Right cardiac atrium (tissue), 5 donors: ENCODE data around the gene SULT2B1. TPM values are rescaled to one million over a fixed set of nuclear protein-coding genes. Genes with fewer than 3 reads are reported as not detected.
"Not testable (repeated sequence)": the region's sequence is repeated elsewhere in the genome, so short reads cannot be mapped to it uniquely, and the experiment has no call there.

Experiments used
- ATAC-seq, 2 donors: fragments of 200-7000 bp; cut with Tn5 transposase; one replicate each; pipeline versions ENCODE4 v1.8.0 to v1.9.1; 2020; ENCODE audit warnings: moderate library complexity in 2 of 2, mild to moderate bottlenecking in 1 of 2
- DNase-seq, 3 donors: peaks; one replicate each; pipeline ENCODE4 v3.0.0-alpha.2; 2020
- H3K27ac ChIP-seq: one replicate; pipeline ENCODE4 v1.5.1; 2013; ENCODE audit warnings: mild to moderate bottlenecking, low read length, control low read depth, moderate library complexity
- H3K27me3 ChIP-seq: one replicate; pipeline ENCODE4 v1.6.1; 2013; ENCODE audit not compliant: control insufficient read depth, insufficient read depth
- H3K4me1 ChIP-seq: one replicate; pipeline ENCODE4 v1.6.1; 2013; ENCODE audit warnings: low read length; ENCODE audit not compliant: control insufficient read depth, insufficient read depth
- H3K4me3 ChIP-seq: one replicate; pipeline ENCODE4 v1.5.1; 2013; ENCODE audit warnings: low read length, control low read depth
- H3K9me3 ChIP-seq: one replicate; pipeline ENCODE4 v1.6.1; 2013; ENCODE audit warnings: low read length; ENCODE audit not compliant: control insufficient read depth
- WGBS: extraction: QIAGEN DNeasy Blood & Tissue Kit; methylation state at CpG from one replicate; pipeline ENCODE4 v1.1.7; 2013; 5-methylcytosine and 5-hydroxymethylcytosine counted together
- intact Hi-C, 4 donors: fragments of 100-400 bp; cut with DNase I; formaldehyde crosslinking; loops; one replicate each; pipeline versions ENCODE4 v1.11.0 to v1.14.0; 2022 to 2023
- polyA plus RNA-seq: library from polyadenylated mRNA; stranded (reverse); fragments of 200-250 nt; gene quantifications from one replicate; pipeline ENCODE4 v1.2.3, GENCODE V29; 2013
- total RNA-seq, 4 donors: library from RNA; stranded (reverse); fragmentation: NEBNext Ultra II Directional; extraction: Animal tissue kit (Norgen Biotek cat#: 25700); gene quantifications; one replicate each; pipeline ENCODE4 v1.2.1, GENCODE V29; 2021
- donor health status: healthy with polysubstance abuse.
- donor health status: DM: no; HTN: yes; CAD: no.
- donor health status: DM: no; HTN: no; CAD: no.
- donor health status: DM: no; HTN: yes; CAD: no; lungs with severe emphysema.
- donor health status: DM: yes; HTN: yes; CAD: no.

The SULT2B1 gene
- total and polyA plus RNA-seq, 5 donors: 0.14 to 0.76 (median 0.25) TPM; not detected in 2

- Histone ChIP-seq H3K4me3 (no peak overlapping the region), H3K27ac (no peak overlapping the region), H3K27me3 (no peaks in the 10 kb centered on the region), H3K9me3 (no peaks in the 10 kb centered on the region), H3K4me1 (no peaks in the 10 kb centered on the region)
- WGBS: 92% methylated on average over 11 of the region's 11 CpGs
- no peak for ATAC-seq
- DNase-seq: no peak
- intact Hi-C loops: loop anchor here in 1 of 4 donors (10.0 kb wide), 1 partner anchor 47 kb away; the partner anchor contains the start of gene LMTK3
These were observed 9.4 kb downstream of the SULT2B1 start for GRCh38 chr19:48561412-48561811.

GRCh38 chr19:48565090-48565489, 13.1 kb downstream of the SULT2B1 start:
- Histone ChIP-seq H3K4me1 (no peaks in the 10 kb centered on the region), H3K27me3 (no peaks in the 10 kb centered on the region), H3K4me3 (no peak overlapping the region), H3K27ac (no peak overlapping the region), H3K9me3 (no peaks in the 10 kb centered on the region)
- ATAC-seq: no peak
- WGBS: 85% methylated on average over 7 of the region's 7 CpGs
- DNase-seq: no peak
- intact Hi-C loops: loop anchor here in 1 of 4 donors (10.0 kb wide), 1 partner anchor 50 kb away; the partner anchor contains the start of gene LMTK3

GRCh38 chr19:48568345-48568886, 16.4 kb downstream of the SULT2B1 start:
- Histone ChIP-seq H3K4me1 (no peaks in the 10 kb centered on the region), H3K4me3 (no peak overlapping the region), H3K27me3 (no peaks in the 10 kb centered on the region), H3K27ac (peak overlapping the region; percentile 39), H3K9me3 (no peaks in the 10 kb centered on the region)
- intact Hi-C loops: loop anchor here in 1 of 4 donors (10.0 kb wide), 1 partner anchor 54 kb away; the partner anchor contains the start of gene LMTK3
- 9% methylated on average over 19 of the region's 19 CpGs for WGBS
- DNase-seq (peak; percentile 93 to 94 (median 93)), ATAC-seq (peak; percentile 98)

GRCh38 chr19:48569814-48570213, 17.8 kb downstream of the SULT2B1 start:
- H3K4me1 ChIP-seq: no peaks in the 10 kb centered on the region
- no peaks in the 10 kb centered on the region for H3K27me3 ChIP-seq
- intact Hi-C loops: loop anchor here in 1 of 4 donors (10.0 kb wide), 1 partner anchor 55 kb away; the partner anchor contains the start of gene LMTK3
- no peak overlapping the region for H3K27ac ChIP-seq
- H3K4me3 ChIP-seq: no peak overlapping the region
- no peaks in the 10 kb centered on the region for H3K9me3 ChIP-seq
- ATAC-seq: no peak
- DNase-seq: no peak
- WGBS: 60% methylated on average over 11 of the region's 11 CpGs

GRCh38 chr19:48571378-48572162, 19.6 kb downstream of the SULT2B1 start:
- no peaks in the 10 kb centered on the region for H3K4me1 ChIP-seq
- no peak overlapping the region for H3K4me3 ChIP-seq
- 74% methylated on average over 5 of the region's 5 CpGs for WGBS
- no peak overlapping the region for H3K27ac ChIP-seq
- ATAC-seq: no peak
- DNase-seq: no peak
- no peaks in the 10 kb centered on the region for H3K9me3 ChIP-seq
- no peaks in the 10 kb centered on the region for H3K27me3 ChIP-seq
- intact Hi-C loops: no loop called here

- Histone ChIP-seq H3K4me1 (no peaks in the 10 kb centered on the region), H3K27me3 (no peaks in the 10 kb centered on the region), H3K27ac (no peak overlapping the region), H3K4me3 (no peak overlapping the region), H3K9me3 (no peaks in the 10 kb centered on the region)
- ATAC-seq: no peak
- 76% methylated on average over 12 of the region's 12 CpGs for WGBS
- intact Hi-C loops: no loop called here
- DNase-seq: no peak
These were observed 21.2 kb downstream of the SULT2B1 start for GRCh38 chr19:48573163-48573505.

- Histone ChIP-seq H3K9me3 (no peaks in the 10 kb centered on the region), H3K4me1 (no peaks in the 10 kb centered on the region), H3K27ac (no peak overlapping the region), H3K27me3 (no peaks in the 10 kb centered on the region), H3K4me3 (no peak overlapping the region)
- 76% methylated on average over 23 of the region's 23 CpGs for WGBS
- no peak for ATAC-seq
- no peak for DNase-seq
- intact Hi-C loops: no loop called here
These were observed 24.1 kb downstream of the SULT2B1 start for GRCh38 chr19:48575931-48576622.

GRCh38 chr19:48577908-48578307, 25.9 kb downstream of the SULT2B1 start:
- H3K9me3 ChIP-seq, H3K27ac ChIP-seq, intact Hi-C loops, H3K4me1 ChIP-seq, H3K27me3 ChIP-seq, H3K4me3 ChIP-seq, DNase-seq, ATAC-seq: not testable (repeated sequence)
- 94% methylated on average over 7 of the region's 7 CpGs for WGBS

- no peaks in the 10 kb centered on the region for H3K9me3 ChIP-seq
- DNase-seq: no peak
- no peaks in the 10 kb centered on the region for H3K4me1 ChIP-seq
- no peaks in the 10 kb centered on the region for H3K27me3 ChIP-seq
- no peak overlapping the region for H3K27ac ChIP-seq
- no peak for ATAC-seq
- WGBS: 33% methylated on average over 3 of the region's 3 CpGs
- intact Hi-C loops: no loop called here
- H3K4me3 ChIP-seq: no peak overlapping the region
These were observed 26.9 kb downstream of the SULT2B1 start for GRCh38 chr19:48578891-48579290.

GRCh38 chr19:48582168-48582567, 30.2 kb downstream of the SULT2B1 start:
- ATAC-seq (no peak), DNase-seq (no peak)
- Histone ChIP-seq H3K27me3 (no peaks in the 10 kb centered on the region), H3K9me3 (no peaks in the 10 kb centered on the region), H3K4me1 (no peaks in the 10 kb centered on the region), H3K4me3 (no peak overlapping the region), H3K27ac (no peak overlapping the region)
- WGBS: 82% methylated on average over 2 of the region's 2 CpGs
- intact Hi-C loops: loop anchor here in 3 of 4 donors (5.0 to 10.0 kb wide), 3 partner anchors 75 to 267 kb away; no protein-coding TSS in a partner anchor

GRCh38 chr19:48587387-48587786, 35.4 kb downstream of the SULT2B1 start:
- intact Hi-C loops: loop anchor here in 3 of 4 donors (5.0 to 10.0 kb wide), 4 partner anchors 85 to 273 kb away; no protein-coding TSS in a partner anchor
- 94% methylated on average over 3 of the region's 3 CpGs for WGBS
- no peak overlapping the region for H3K4me3 ChIP-seq
- H3K9me3 ChIP-seq: no peaks in the 10 kb centered on the region
- DNase-seq (no peak), ATAC-seq (no peak)
- H3K27ac ChIP-seq: no peak overlapping the region
- H3K27me3 ChIP-seq: no peaks in the 10 kb centered on the region
- no peaks in the 10 kb centered on the region for H3K4me1 ChIP-seq
